GM20000 (cell line): Measurements from ENCODE around the gene IGF1R.

Experiments used
- DNase-seq: peaks from one replicate; pipeline ENCODE4 v3.0.0; 2012; ENCODE audit warnings: low spot score
- TF ChIP-seq, protein P1 (sequence below): IDR thresholded peaks from 2 replicates; pipeline ENCODE4 v1.5.1; 2012; ENCODE audit warnings: mild to moderate bottlenecking, control low read depth; ENCODE audit errors: extremely low read depth, missing control alignments

IGF1R gene

DNA sequence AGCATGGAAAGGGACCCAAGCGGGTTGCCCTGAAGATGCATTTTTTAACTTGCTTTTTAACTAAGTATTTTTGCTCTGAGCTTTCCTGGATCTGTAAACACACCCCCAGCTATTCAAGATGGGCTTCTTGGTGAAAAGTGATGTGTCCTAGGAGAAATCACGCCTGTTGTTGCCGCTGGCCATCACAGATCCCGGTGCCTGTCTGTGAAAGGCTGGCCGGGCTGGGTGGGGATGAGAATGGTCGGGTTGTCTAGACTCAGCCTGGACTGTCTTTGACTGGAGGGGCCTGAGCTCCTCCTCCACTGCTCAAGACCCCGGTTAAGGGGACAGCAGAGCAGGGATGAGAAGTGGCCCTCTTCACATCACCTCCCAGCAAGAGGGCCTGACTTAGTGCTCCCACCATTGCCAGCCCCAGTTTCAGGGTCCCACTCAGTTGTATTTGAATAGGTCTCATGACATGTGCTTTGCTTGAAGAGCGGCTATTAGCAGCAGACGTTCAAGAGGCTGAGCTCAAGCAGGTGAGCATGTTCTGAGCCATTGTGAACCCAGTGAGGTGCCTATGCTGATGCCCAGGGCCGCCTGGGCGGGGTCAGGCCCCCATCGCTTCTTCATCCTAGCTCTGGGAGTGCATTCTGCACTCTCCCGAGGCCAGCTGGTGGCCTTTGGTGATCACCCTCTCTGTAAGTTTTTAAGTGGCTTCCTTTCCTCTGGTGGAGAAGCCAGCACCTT is 79.9 kb downstream of the IGF1R start:
- TF ChIP-seq, protein P1, sequence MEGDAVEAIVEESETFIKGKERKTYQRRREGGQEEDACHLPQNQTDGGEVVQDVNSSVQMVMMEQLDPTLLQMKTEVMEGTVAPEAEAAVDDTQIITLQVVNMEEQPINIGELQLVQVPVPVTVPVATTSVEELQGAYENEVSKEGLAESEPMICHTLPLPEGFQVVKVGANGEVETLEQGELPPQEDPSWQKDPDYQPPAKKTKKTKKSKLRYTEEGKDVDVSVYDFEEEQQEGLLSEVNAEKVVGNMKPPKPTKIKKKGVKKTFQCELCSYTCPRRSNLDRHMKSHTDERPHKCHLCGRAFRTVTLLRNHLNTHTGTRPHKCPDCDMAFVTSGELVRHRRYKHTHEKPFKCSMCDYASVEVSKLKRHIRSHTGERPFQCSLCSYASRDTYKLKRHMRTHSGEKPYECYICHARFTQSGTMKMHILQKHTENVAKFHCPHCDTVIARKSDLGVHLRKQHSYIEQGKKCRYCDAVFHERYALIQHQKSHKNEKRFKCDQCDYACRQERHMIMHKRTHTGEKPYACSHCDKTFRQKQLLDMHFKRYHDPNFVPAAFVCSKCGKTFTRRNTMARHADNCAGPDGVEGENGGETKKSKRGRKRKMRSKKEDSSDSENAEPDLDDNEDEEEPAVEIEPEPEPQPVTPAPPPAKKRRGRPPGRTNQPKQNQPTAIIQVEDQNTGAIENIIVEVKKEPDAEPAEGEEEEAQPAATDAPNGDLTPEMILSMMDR: no peak
- no peak for DNase-seq

- TF ChIP-seq, protein P1: no peak
- DNase-seq: no peak
Measured at GRCh38 chr15:98728811-98729160, 80.4 kb downstream of the IGF1R start.

DNA sequence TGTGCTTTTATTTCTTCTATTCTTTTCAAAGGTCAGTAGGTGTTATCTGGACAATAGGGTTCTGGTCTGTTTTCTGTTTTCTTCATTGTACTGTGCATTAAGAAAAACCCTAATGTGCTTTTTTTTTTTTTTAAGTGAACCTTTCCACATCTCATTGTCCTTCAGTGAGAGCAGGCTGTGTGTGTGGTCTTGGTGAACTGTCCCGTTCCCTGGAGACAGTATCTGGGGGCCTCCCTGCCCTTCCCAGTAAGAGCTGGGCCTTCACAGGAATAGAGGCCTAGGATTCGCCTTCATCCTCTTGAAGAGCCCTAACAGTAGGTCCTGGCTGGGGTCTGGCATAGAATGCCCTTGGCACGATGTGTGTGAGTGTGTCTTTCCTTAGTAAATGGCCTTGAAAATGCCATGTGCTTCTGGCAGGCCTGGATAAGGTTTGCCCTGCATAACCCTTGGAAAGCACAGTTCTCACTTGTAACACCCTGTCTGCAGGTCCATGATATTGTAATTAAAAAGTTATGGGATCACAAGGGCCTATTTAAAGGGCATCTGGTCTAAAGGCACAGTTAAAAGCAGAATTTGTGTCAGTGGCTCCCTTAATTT is 81.2 kb downstream of the IGF1R start:
- TF ChIP-seq, protein P1: no peak
- no peak for DNase-seq

- TF ChIP-seq, protein P1: no peak
- DNase-seq: no peak
Measured at GRCh38 chr15:98730860-98731711, 82.7 kb downstream of the IGF1R start.

GRCh38 chr15:98731712-98732450 is 83.5 kb downstream of the IGF1R start:
- DNase-seq: no peak
- TF ChIP-seq, protein P1: no peak

DNA sequence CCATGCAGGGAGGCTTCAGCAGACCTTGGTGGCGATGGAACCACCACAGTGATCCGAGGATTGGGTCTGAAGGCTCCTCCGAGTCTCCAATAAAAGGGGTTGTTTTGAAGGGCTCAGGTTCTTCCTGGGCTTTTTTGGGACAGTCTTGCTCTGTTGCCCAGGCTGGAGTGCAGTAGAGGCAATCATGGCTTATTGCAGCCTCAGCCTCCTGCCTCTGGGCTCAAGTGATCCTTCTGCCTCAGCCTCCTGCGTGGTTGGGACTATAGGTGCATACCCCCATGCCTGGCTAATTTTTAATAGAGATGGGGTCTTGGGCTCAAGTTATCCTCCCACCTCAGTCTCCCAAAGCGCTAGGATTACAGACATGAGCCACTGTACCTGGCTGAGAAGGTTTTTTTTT is 84.8 kb downstream of the IGF1R start:
- no peak for DNase-seq
- TF ChIP-seq, protein P1: no peak
